DND-41 (cell line): ENCODE data around the gene THRSP.

Source experiments
- EZH2 ChIP-seq: IDR thresholded peaks from 3 replicates; pipeline ENCODE4 v1.6.1; 2012; ENCODE audit warnings: borderline replicate concordance, low read depth, mild to moderate bottlenecking, moderate library complexity, low read length, inconsistent platforms; ENCODE audit not compliant: severe bottlenecking
- TF ChIP-seq, protein P1 (sequence below): IDR thresholded peaks from 2 replicates; pipeline ENCODE4 v1.5.1; 2012; ENCODE audit warnings: borderline replicate concordance, low read length, moderate library complexity, mild to moderate bottlenecking; ENCODE audit not compliant: poor library complexity, severe bottlenecking; ENCODE audit errors: extremely low read depth

DNA sequence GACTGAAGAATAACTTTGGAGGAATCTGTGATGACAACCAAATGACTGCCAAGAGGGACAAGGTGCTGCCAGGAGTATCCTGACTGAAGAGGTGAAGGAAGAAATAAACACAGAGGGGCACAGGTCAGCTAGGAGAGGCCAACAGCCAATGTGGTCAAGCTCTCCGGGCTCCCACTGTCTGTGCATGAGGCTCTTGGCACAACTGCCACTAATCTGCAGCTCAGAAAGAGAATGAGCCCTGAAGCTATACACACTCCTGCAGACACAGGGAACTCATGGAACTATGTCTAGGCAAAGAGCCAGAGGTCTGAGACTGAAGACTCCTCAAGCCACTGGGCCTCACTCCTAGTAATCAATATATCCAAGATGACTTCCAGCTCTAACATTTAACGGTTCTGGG is 7.0 kb downstream of the THRSP start:
- TF ChIP-seq, protein P1, sequence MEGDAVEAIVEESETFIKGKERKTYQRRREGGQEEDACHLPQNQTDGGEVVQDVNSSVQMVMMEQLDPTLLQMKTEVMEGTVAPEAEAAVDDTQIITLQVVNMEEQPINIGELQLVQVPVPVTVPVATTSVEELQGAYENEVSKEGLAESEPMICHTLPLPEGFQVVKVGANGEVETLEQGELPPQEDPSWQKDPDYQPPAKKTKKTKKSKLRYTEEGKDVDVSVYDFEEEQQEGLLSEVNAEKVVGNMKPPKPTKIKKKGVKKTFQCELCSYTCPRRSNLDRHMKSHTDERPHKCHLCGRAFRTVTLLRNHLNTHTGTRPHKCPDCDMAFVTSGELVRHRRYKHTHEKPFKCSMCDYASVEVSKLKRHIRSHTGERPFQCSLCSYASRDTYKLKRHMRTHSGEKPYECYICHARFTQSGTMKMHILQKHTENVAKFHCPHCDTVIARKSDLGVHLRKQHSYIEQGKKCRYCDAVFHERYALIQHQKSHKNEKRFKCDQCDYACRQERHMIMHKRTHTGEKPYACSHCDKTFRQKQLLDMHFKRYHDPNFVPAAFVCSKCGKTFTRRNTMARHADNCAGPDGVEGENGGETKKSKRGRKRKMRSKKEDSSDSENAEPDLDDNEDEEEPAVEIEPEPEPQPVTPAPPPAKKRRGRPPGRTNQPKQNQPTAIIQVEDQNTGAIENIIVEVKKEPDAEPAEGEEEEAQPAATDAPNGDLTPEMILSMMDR = no peak
- no peak for TF ChIP-seq EZH2
